22Rv1 (cell line): ENCODE measurements around the gene TMC3.

ENCODE experiments used
- ZFX ChIP-seq: fragments of 450-650 bp; IDR thresholded peaks from 2 replicates; pipeline ENCODE4 v1.6.1; 2017; ENCODE audit warnings: antibody characterized with exemption, borderline replicate concordance
- TF ChIP-seq, protein P1 (sequence below): fragments of 450-650 bp; IDR thresholded peaks from 2 replicates; pipeline ENCODE4 v1.5.1; 2017; ENCODE audit warnings: mild to moderate bottlenecking

DNA sequence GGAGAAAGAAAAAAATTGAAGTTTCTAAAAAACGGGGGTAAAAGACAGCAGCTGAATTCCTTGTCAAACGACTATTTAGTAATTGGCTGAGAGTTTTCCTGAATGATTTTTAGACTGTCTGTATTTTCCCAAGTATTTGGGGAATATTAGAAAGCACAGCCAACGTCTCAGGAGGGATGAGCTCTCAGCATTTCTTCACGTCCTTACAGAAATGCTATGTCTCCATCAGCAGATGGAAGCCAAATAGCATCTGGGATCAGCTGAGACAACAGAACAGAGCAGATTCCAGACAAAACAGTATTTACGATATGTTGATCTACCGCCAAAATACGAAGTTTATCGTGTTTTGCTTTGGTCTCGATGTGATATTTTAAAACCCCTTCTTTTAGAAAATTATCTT lies 5.3 kb upstream of the TMC3 start:
- TF ChIP-seq, protein P1, sequence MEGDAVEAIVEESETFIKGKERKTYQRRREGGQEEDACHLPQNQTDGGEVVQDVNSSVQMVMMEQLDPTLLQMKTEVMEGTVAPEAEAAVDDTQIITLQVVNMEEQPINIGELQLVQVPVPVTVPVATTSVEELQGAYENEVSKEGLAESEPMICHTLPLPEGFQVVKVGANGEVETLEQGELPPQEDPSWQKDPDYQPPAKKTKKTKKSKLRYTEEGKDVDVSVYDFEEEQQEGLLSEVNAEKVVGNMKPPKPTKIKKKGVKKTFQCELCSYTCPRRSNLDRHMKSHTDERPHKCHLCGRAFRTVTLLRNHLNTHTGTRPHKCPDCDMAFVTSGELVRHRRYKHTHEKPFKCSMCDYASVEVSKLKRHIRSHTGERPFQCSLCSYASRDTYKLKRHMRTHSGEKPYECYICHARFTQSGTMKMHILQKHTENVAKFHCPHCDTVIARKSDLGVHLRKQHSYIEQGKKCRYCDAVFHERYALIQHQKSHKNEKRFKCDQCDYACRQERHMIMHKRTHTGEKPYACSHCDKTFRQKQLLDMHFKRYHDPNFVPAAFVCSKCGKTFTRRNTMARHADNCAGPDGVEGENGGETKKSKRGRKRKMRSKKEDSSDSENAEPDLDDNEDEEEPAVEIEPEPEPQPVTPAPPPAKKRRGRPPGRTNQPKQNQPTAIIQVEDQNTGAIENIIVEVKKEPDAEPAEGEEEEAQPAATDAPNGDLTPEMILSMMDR, result no peak
- no peak for TF ChIP-seq ZFX
